Superior temporal gyrus (tissue), 1 donor: ENCODE data around the gene WIPF1.
A peak's percentile ranks its signal among the peaks of the same experiment; 100 is the strongest.

Source experiments
- DNase-seq: peaks from one replicate; pipeline ENCODE4 v3.0.0-alpha.2; 2016; ENCODE audit errors: extremely low spot score

WIPF1 gene

GRCh38 chr2:174623106-174623637, 25.6 kb upstream of the WIPF1 start:
- DNase-seq, result no peak

- no peak for DNase-seq
These were observed 23.7 kb upstream of the WIPF1 start for GRCh38 chr2:174621323-174621722.

DNA sequence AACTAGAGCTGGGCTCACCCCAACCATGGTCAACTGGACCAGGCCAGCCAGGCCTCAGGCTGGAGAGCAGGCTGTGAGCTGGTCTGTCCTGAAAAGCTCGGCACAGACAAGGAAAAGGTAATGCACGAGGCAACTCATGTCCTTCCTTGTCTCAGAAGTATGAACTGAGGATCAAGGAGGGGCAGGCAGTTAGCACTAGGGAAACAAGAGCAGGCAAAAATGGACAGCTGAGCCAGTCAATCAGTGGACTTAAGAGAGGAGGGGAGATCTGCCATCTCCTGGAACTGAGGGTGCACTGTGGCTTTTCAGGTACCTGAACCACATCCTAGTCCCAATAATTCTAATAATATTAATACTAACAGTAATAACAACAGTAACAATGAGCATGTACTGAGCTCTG, 20.6 kb upstream of the WIPF1 start:
- DNase-seq, result no peak

- DNase-seq, result no peak
These were observed 20.1 kb upstream of the WIPF1 start for GRCh38 chr2:174617718-174618117.

GRCh38 chr2:174617120-174617519, 19.5 kb upstream of the WIPF1 start:
- no peak for DNase-seq

GRCh38 chr2:174615871-174616436, 18.4 kb upstream of the WIPF1 start:
- no peak for DNase-seq

DNA sequence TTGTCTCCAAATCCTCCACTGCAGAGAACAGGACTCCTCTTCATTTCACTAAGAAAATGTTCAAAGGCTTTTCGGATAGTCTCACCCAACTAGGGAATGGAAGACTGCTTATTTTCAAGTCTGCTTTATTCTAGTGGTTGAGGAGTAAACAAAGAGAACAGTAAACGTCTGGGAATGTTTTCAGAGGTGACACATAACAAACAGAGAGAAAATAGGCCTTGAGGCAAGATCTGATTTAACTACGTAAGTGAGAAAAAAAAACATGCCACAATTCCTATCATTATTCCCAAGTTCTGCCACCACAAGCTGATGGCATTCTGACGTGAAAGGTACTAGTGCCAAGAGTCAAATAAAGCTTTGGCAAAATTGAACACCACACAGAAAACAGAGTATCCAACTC, 16.7 kb upstream of the WIPF1 start:
- DNase-seq, result no peak

- DNase-seq, result no peak
These were observed 15.9 kb upstream of the WIPF1 start for GRCh38 chr2:174613531-174613930.

DNA sequence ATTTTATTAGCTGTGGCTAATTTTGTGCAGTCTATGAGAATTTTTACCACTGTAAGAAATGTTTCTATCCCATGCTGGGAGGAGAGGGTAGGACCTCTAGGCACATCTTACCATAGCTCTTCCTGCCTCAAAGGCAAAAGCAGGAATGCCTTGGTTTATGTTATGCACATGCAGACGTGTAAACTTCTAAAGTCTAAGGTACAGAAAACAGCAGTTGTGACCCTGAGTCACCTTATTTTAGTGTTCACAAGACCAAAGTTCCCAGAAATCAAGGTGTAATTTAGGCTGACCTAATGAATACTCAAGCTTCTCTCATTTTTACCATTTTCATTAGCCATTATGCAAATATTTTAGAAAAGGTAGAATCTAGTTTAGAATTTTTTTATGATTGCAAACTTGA, 15.4 kb upstream of the WIPF1 start:
- no peak for DNase-seq

- no peak for DNase-seq
These were observed 14.2 kb upstream of the WIPF1 start for GRCh38 chr2:174611854-174612253.

- no peak for DNase-seq
These were observed 13.4 kb upstream of the WIPF1 start for GRCh38 chr2:174611006-174611405.

DNA sequence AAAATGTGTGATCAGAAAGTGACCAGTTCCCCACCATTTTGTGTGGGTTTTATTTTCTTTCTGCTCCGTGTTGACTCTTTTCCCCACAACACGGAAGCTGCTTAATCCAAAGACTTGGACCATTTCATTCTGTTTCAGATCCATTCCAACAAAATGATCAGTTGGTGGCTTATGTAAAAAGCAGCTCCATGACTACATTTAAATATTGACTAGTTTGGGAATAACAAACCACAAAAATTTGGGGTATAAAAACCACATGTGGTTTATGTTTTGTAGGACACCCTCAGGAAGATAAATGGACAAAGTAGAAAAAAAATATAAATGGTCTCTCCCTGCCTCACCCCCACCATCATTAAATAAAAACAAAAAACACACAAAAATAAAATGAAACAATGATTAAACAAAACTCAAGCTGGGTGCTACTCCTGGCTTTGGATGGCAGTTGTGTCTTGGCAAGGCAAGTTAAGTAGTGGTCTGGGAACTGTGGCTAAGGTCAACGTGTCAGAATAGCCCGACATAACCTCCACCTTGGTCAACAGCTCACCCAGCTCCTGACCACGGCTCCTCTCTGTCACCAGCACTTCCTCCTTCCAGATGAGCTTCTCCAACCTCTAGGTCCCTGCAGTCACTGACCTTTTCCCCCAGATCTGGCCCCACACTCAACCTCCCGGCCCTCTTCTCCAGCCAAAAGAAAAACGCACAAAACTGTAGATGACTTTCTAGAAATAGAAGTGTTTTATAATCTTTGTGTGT, 12.8 kb upstream of the WIPF1 start:
- DNase-seq, result no peak

DNA sequence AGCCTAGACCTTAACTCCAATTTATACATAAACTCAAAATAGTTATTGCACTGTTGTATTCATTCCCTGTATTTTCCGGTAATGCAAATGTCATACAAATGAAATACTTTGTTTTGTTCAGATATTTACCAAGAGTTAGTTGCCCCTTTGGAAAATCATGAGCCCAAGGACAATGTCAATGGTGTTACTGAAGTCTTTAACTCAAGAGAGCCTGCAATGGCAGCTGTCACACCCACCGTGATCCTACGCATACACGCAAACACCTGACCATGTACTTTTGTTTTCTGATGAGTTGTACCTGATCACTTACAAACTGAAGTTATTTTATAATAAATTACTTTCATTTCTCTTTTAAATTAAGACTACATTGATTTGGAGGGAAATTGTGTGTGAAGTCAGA, 11.7 kb upstream of the WIPF1 start:
- DNase-seq, result no peak

- DNase-seq, result no peak
These were observed 11.2 kb upstream of the WIPF1 start for GRCh38 chr2:174608866-174609214.

DNA sequence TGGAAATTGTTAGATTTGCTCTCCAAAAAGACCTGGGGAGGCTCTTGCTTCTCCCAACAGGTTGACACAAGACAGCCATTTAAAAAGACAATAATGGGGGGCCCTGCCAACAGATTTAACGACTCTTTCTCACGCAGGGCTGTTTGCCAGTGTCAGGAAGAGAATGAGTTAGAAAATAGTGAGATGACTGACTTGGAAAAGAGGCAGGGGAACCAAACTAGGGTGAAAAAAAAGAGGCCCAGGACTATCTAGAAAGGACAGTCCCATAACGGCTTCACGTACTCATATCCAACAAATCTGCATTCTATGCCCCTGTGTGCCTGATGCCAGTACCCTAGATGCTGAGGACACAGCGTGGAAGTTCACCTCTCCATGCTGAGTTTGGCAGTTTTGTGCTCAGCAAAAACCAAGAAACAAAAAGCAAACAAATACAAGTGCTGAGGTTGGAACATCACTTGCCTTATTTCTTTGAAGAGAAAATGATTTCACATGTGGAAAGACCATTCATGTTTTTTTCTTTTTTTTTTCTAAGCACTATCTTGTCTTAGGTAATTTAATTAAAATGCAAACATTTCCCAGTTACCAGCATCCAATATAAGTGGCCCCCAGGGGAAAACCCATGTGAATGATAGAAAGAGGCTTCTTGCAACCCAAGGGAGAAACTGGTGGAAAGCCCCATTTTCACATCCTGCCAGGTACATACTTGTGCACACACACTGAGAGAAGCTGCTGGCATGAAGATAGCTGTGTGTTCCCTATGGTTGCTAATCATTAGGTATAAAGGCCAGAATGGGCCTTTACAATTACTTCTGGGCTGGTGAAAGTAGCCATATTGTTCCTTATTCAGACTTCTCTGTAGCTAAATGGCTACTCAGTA, 10.6 kb upstream of the WIPF1 start:
- DNase-seq, result no peak

DNA sequence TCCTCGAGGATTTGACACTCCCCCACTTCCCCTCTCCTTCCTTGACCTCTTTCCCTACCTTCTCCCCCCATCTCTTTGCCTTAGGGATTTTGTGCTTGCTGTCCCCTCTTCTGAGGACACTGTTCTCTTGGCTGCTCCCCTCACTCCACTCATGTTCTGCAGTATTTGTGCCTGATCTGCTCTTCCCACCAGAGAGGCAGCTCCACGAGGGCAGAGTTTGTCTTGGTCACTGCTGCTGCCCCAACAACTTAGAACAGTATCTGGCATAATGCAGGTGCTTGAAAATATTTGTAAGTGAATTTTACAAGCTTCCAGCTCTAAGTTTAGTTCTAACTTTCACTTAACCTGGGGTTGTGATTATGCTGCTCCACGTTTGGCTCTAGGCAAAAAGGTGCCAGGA, 10.0 kb upstream of the WIPF1 start:
- no peak for DNase-seq

DNA sequence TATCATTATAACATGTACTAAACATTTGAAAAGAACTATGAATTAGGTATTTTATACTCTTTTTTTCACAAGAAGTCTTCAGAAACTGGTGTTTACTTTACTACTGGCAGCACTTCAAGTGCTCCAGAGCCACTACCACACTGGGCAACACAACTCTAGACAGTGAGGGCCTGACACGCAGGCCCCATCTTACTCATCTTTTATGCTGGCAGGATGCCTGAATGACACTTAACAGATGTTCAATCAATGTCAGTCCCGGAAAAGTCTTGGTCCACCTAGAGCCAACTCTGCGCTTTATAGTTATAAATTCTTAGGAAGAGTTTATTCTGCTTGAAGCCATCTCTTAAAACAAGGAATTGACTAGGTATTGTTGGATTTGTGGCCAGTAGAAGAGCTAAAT, 8.7 kb upstream of the WIPF1 start:
- no peak for DNase-seq

- no peak for DNase-seq
These were observed 8.1 kb upstream of the WIPF1 start for GRCh38 chr2:174605687-174606086.

DNA sequence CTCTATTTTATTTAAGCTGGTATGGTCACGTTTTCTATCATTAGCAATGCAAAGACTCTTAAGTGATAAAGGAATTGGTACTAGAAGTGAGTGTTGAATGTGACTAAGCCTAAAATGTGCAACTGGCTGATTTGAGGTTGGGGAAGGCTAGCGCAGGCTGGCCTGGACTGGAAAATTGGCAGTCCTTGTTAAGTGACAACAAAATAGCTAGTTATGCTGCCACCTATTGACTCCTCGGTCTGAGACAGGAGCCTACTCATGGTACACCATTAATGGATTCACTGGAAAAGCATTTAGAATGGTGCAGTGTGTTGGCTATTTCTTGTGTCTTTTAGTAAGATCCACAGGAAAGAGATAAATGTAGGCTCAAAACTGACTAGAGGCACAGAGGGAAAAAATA, 5.7 kb upstream of the WIPF1 start:
- peak; percentile 94 for DNase-seq

DNA sequence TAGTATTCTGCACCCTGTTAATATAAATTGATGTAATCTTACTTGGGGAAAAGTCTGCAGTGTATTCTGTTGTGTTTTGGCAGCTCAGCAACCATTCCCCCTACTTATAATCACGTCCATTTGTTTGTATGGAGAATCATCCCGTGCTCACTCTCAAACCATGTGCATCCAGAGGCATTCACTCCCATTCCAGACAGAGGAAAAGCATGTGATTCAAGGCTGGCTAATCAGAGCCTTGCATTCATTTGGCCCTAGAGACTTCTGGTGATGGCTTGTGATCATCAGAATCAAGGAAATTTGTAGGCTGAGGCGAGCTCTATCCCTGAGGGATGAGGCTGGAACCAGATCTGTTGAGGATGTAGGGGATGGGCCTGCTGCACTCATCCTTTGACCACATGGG, 5.1 kb upstream of the WIPF1 start:
- no peak for DNase-seq

DNA sequence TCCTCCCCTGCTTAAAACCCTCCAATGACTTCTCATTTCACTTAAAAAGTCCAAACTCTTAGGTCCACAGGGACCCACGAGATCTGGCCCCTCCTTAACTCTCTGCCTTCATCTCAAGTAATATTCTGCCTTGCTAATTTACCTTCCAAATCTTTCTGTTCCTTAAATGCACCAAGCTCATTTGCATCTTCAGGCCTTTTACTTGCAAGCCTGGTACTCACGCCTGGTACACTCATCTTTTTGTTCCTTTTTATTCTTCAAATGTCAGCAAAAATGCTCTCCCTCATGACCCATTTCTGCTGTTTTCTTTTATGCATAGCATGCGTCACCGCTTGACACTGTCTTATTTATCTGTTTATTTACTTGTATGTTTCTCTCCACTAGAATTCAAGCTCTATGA, 2.7 kb upstream of the WIPF1 start:
- no peak for DNase-seq

DNA sequence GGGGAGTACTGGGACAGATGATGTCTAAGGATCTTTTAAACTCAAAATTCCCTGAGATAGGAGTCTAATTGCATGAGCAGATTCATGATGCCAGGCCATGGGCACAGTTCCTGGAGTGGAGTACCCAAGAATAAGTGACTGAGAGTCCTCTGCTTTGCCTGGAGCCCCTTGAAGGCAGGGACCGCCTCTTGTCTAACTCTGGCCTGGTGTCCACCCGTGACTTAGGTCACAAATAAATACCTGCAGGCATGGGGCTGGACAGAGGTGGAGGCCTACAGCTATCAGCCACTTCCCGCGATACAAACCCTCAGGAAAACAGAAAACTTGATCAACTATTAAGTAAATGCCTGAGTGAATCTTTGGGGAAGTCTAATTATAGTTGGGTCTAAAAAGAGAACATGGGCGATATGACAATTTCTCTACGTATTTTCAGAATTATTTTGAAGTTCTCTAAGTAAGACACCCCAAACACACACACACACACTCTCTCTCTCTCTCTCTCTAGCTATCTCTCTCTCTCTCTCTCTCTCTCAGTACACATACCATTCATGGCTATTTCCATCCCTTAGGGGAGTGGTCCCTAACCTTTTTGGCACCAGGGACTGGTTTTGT, 1.8 kb upstream of the WIPF1 start:
- no peak for DNase-seq
